Transverse colon (tissue), 3 donors: Measurements from ENCODE around the gene KRTAP10-3.

Source experiments
- CTCF ChIP-seq, 5 experiments: fragments of 200-600 bp in 3 of 5; fragments of 450-650 bp in 2 of 5; sonication (generic) in 3 of 5; IDR thresholded peaks; 1 replicate in 2 of 5; 2 replicates in 3 of 5; pipeline ENCODE4 v1.5.1; 2016 to 2017; ENCODE audit warnings: antibody characterized with exemption in 5 of 5, inconsistent platforms in 3 of 5, mild to moderate bottlenecking in 2 of 5, moderate library complexity in 1 of 5
- POLR2A ChIP-seq: fragments of 450-650 bp; IDR thresholded peaks from one replicate; pipeline ENCODE4 v1.6.1; 2016; ENCODE audit warnings: antibody characterized with exemption, mild to moderate bottlenecking, moderate library complexity

GRCh38 chr21:44510508-44511218 is 47.9 kb downstream of the KRTAP10-3 start:
- peak; percentile 79 to 88 (median 84) for TF ChIP-seq CTCF (IDR thresholded peaks at IDR 0.05)
- no peak for TF ChIP-seq POLR2A
